OCI-LY7 (cell line): ENCODE results near the gene WNT3A.

ENCODE experiments used
- CTCF ChIP-seq: fragments of 200-600 bp; sonication (generic); conservative IDR thresholded peaks from 2 replicates; pipeline ENCODE4 v1.5.1; 2014; ENCODE audit warnings: mild to moderate bottlenecking, antibody characterized with exemption, low read length, moderate library complexity, mixed read lengths
- EZH2phosphoT487 ChIP-seq: fragments of 200-600 bp; sonication (generic); IDR thresholded peaks from 2 replicates; pipeline ENCODE4 v1.6.1; 2018; ENCODE audit warnings: low read depth, borderline replicate concordance, mild to moderate bottlenecking, mixed run types, antibody characterized with exemption, low read length, moderate library complexity, mixed read lengths

- TF ChIP-seq CTCF (no peak), EZH2phosphoT487 (no peak)
Observed at GRCh38 chr1:228023294-228023639, 16.5 kb downstream of the WNT3A start.
